ENCODE measurements around the gene RTBDN.

The RTBDN gene

DNA sequence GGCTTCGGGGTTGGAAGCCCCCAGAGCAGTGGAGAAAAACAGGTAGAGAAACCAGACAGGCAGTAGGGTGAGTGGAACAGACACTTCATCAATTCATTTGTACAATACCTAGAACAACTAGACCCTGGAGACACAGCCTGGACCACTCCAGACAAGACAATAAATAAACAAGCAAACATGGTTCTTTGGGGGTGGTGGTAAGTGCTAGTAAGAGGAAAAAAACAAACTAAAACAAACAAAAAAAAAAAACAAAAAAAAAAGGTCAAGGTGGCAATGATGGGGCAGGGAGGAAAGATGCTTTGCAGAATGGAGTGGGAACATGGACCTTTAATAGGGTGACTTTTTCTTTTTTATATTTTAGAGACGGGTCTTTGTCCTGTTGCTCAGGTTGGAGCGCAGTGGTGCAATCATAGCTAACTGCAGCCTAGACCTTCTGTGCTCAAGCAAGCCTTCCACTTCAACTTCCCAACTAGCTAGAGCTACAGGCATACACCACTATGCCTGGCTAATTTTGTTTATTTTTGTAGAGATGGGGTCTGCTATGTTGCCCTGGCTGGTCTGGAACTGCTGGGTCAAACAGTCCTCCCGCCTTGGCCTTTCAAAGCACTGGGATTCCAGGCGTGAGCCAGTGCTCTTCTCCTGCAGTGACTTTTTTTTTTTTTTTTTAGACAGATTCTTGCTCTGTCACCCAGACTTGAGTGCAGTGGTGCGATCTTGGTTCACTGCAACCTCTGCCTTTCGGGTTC, 40.0 kb downstream of the RTBDN start:
- intact Hi-C loops (cut with DNase I): no loop called here
- DNase-seq: no peak

DNA sequence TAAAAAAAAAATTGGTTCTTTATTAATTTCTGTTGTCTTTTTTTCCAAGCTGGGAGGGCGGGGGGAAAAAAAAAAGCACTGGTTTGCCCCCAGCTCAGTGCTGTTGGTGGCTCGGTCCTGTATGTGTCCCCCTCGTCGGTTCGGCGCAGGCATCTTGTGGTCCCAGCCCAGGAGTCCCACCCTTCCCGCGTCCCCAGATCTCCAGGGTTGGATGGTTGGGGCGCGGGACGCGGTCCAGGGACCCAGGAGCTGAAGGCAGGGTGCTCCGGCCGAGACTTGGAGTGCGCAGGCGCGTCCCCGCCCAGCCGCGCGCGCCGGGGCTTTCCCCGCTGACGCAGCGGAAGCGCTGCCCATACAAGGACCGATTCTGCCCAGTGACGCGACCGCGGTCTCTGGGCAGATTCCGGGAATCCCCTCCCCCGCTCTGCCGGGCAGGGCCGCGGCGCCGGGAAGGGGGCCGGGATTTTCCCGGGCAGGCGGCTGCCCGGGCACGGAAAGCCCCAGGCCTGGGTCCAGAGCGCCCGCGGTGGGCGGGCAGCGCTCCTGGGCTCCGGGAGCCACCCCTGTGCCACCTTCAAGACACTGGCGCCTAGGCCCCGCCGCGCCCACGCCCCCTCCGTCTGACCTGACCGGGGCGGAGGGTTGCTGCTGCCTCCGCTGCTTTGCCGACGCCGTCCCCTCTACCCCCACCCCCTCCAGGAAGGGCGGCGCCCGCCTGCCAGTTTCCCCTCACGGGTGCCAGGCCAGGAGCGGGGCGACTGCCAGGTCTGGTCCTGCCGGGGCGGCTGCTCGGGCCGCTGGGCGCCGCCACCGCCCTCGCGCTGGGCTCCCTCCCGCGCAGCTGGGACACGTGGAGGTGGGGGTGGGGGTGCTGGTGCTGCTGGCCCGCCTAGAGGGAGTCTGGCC, 40.8 kb downstream of the RTBDN start:
- peak; percentile 81 to 99 (median 90) for DNase-seq
- intact Hi-C loops (cut with DNase I): no loop called here

DNA sequence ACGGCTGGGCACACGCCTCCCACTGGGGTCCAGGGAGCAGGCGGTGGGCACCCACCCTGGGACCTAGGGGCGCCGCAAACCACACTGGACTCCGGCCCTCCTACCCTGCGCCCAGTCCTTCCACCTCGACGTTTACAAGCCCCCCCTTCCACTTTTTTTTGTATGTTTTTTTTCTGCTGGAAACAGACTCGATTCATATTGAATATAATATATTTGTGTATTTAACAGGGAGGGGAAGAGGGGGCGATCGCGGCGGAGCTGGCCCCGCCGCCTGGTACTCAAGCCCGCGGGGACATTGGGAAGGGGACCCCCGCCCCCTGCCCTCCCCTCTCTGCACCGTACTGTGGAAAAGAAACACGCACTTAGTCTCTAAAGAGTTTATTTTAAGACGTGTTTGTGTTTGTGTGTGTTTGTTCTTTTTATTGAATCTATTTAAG, 41.5 kb downstream of the RTBDN start:
- no peak for DNase-seq
- intact Hi-C loops (cut with DNase I): no loop called here

DNA sequence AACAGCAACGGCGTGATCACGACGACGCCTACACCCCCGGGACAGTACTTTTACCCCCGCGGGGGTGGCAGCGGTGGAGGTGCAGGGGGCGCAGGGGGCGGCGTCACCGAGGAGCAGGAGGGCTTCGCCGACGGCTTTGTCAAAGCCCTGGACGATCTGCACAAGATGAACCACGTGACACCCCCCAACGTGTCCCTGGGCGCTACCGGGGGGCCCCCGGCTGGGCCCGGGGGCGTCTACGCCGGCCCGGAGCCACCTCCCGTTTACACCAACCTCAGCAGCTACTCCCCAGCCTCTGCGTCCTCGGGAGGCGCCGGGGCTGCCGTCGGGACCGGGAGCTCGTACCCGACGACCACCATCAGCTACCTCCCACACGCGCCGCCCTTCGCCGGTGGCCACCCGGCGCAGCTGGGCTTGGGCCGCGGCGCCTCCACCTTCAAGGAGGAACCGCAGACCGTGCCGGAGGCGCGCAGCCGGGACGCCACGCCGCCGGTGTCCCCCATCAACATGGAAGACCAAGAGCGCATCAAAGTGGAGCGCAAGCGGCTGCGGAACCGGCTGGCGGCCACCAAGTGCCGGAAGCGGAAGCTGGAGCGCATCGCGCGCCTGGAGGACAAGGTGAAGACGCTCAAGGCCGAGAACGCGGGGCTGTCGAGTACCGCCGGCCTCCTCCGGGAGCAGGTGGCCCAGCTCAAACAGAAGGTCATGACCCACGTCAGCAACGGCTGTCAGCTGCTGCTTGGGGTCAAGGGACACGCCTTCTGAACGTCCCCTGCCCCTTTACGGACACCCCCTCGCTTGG, 42.1 kb downstream of the RTBDN start:
- peak; percentile 45 to 95 (median 64) for DNase-seq
- intact Hi-C loops (cut with DNase I): no loop called here

DNA sequence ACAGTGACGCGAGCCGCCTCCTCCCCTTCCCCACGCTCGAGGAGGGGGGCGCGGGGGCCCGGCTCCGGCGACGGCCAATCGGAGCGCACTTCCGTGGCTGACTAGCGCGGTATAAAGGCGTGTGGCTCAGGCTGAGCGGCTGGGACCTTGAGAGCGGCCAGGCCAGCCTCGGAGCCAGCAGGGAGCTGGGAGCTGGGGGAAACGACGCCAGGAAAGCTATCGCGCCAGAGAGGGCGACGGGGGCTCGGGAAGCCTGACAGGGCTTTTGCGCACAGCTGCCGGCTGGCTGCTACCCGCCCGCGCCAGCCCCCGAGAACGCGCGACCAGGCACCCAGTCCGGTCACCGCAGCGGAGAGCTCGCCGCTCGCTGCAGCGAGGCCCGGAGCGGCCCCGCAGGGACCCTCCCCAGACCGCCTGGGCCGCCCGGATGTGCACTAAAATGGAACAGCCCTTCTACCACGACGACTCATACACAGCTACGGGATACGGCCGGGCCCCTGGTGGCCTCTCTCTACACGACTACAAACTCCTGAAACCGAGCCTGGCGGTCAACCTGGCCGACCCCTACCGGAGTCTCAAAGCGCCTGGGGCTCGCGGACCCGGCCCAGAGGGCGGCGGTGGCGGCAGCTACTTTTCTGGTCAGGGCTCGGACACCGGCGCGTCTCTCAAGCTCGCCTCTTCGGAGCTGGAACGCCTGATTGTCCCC, 42.9 kb downstream of the RTBDN start, which contains the start of gene JUNB:
Gene JUNB, plus strand, starts transcription at position 142 of the 706 bp plus-strand sequence. Its CDS starts 286 bp downstream, at position 428.
- DNase-seq: peak; percentile 96 to 100 (median 98)
- intact Hi-C loops (cut with DNase I): loop anchor here (2.0 kb wide), 1 partner anchor 57 kb away; the partner anchor contains the start of gene TRIR

DNA sequence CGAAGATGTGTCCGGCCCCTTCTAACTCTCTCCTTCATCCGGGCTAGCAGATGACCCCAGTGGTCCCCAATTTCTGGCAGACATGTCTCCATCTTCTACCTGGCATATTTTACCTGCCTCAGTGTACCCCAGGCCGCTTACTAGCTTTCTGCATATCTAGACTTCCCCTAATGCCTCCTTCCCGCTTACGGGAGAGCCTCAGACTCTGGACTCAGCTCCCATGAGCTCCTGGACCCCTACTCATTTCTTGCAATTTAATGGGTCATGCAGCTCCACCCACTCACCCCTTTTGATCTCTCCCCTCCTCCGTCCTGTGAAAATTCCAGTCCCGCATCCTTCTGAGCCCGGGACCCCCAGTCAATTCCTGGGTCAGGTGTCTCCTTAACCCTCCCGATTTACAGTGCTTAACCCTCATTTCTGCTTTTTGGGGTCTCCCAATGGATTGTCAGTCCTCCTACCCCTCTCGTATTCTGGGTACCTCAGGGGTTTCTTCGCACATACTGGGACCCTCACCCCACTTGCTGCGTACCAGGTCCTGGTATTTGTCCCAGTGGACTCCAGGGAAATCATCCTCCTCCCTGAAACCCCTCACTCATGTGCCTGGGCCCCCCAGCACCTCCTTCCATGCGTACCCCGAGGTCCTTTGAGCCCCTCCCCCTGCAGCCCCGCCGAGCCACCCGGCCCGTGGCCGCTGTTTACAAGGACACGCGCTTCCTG, 43.6 kb downstream of the RTBDN start:
- no peak for DNase-seq

DNA sequence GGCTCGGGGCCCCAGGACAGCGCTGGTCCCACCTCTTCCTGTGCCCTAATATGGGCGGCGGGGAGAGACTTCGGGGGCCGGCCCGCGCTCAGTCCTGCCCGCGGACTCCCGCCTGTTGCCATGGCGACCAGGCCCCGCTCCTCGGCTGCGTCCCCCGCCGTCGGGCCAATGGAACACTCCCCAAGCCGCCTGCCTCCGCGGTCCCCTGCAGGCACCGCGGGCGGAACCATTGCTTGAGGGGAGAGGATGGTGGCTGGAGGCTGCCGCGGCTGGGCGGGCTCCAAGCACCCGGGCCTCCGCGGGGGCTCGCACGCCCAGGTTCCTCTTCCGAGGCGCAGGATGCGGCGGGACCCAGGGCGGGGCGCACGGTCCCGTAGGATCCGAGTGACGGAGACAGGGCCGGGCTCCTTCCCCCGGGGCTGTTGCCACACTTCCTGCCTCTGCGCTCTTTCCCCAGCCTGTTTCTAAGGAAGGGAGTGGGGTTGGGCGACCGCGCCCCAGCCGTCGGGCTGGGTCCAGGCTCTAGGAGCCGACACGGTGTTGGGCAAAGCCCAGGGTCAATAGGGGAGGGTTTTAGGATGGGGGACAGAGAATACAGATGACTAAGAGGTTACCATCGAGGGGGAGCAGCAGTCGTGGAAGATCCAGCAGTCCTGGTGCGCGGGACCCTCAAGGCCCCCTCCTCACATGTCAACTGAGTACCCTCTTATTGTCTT, 44.3 kb downstream of the RTBDN start:
- intact Hi-C loops (cut with DNase I): loop anchor here (2.0 kb wide), 1 partner anchor 55 kb away; the partner anchor contains the start of gene TRIR
- DNase-seq: peak; percentile 92 to 100 (median 97)

More for the DNA sequence above, 43.6 kb downstream of the RTBDN start:
- intact Hi-C loops (cut with DNase I): loop anchor here (2.0 kb wide), 1 partner anchor 56 kb away; the partner anchor contains the start of gene TRIR

DNA sequence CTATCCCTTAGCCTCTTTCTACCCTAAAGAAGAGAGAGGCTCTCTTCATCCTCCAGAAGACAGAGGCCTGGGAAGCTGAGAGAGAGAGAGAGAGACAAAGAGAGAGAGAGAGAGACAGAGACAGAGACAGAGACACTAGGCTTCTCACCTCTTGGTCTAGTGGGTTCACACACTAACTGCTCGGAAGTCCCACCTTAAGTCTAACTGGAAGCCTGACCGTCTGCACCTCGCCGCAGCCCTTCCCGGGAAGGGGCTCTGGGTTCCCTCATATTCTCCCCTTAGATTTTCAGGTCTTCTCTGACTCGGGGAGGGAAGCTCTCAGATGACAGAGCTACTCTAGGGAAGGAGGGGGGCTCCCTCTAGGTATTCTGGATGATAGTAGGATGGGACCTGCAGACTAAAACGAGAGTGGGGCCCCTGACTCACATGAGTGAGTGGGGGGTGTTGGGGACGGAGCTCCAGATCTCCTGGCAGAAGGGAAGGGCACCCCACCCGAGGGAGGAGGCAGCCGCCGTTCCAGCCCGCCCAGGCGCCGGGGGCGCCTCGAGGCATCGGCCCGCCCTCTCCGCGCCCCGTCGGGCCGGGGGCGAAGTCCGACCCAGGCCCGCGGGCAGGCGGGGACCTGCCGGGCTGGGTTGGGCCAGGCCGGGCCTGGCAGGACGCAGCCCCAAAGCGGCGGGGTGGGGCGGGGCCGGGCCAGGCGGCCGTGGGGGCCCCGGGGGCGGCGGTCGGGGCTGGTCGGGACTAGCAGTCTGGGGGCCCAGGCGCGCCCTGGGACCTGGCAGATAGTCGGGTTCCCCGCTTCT, 45.1 kb downstream of the RTBDN start:
- intact Hi-C loops (cut with DNase I): no loop called here
- no peak for DNase-seq

DNA sequence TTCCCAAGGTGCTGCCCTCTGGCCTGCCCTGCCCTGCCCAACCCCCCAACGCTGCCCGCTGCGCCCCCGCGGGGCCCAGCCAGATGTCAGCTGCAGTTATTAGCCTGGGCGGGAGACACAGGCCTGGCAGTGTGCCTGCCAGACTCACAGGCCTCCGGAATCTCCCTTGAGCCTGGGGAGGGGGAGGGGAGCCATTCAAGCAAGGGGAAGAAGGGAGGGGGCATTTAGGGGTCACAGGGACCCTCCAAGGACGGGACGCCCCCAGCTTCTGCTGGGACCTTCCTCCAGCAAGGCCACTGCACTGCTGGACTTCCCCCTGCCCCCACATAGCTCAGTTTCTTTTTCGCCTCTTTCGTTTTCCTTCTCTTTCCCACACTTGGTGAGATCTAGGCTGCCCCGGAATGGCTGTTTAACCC, 45.7 kb downstream of the RTBDN start:
- DNase-seq: peak in 8 of 10 donors; percentile 36 to 95 (median 64)

DNA sequence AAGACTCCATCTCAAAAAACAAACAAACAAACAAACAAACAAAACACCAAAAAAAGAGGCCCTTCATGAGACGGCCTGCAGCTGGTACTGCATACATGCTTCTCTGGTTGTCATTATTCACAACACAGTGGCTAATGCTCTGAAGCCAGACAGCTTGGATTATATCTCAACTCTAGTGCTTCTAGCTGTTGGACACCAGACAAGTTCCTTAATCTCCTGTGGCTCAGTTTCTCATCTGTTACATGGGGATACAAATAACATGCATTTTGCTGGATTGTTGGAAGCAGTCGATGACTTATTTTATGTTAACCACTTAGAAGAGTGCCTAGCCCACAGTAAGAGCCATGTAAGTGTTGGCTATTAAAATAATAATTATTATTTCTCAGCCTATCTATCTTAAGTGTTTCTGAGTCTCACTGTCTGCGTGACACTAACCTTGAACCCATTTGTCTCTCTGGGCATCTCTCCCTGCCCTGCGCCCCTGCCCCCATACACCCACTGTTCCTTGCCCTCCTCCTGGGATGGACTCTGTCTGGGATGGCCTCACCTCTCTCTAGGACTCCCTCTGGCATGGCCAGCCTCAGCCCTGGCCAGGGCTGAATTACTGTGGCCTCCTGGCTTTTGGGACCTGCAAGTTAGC, 46.2 kb downstream of the RTBDN start:
- no peak for DNase-seq
- intact Hi-C loops (cut with DNase I): no loop called here

More for the DNA sequence above, 45.7 kb downstream of the RTBDN start:
- intact Hi-C loops (cut with DNase I): no loop called here

DNA sequence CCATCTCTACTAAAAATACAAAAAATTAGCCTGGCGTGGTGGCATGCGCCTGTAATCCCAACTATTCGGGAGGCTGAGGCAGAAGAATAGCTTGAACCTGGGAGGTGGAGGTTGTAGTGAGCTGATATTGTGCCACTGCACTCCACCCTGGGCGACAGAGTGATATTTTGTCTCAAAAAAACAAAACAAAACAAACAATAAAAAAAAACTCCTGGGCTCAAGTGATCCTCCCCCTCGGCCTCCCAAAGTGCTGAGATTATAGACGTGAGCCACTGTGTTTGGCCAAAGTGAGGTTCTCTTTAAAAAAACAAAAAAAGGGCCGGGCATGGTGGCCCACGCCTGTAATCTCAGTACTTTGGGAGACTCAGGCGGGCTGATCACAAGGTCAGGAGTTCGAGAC, 46.9 kb downstream of the RTBDN start:
- DNase-seq: no peak
- intact Hi-C loops (cut with DNase I): no loop called here

DNA sequence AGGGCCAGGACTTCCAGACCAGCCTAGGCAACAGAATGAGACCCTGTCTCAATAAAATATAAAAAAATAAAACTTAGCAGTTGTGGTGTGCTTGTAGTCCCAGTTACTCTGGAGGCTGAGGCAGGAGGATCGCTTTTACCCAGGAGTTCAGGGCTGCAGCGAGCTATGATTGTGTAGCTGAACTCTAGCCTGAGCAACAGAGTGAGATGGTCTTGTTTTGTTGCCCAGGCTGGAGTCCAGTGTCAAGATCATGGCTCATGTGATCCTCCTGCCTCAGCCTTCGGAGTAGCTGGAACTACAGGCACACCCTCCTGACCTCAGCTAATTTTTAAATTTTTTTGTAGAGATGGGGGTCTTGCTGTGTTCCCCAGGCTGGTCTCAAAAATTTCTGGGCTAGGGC, 47.4 kb downstream of the RTBDN start:
- DNase-seq: no peak
- intact Hi-C loops (cut with DNase I): no loop called here

DNA sequence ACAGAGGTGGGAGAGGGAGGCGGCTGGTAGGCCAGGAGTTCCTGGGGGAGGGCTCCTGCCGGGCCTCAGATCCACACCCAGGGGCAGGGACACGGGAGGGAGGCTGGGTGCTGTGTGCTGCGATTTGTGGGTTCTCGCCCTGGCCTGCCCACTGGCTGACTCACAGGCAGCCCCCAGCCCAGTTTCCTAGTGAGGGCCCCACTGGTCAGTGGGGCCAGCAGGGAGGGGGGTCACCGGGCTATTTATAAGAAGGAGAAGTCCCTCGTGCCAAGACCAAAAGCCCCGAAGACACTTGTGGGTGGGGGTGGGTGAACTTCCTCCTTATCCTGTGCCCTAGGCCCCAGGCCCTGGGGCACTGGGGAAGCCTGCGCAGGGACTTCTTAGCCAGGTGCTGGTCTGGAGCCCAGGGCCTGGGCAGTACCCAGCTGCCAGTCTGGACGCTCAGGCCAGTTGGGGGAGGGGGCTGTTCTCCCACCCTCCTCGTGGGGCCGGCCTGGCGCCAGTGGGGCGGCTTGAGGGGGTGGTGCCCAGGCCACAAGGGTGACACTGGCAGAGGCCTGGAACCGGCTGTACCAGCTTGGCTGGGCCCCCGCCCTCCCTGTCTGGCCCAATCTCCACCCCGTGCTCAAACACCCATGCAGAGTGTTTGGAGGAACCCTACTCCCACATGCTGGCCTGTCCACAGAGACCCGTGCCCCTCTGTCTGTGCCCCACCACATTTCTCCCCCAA, 48.1 kb downstream of the RTBDN start:
- intact Hi-C loops (cut with DNase I): no loop called here
- DNase-seq: peak in 7 of 10 donors; percentile 35 to 90 (median 60)

DNA sequence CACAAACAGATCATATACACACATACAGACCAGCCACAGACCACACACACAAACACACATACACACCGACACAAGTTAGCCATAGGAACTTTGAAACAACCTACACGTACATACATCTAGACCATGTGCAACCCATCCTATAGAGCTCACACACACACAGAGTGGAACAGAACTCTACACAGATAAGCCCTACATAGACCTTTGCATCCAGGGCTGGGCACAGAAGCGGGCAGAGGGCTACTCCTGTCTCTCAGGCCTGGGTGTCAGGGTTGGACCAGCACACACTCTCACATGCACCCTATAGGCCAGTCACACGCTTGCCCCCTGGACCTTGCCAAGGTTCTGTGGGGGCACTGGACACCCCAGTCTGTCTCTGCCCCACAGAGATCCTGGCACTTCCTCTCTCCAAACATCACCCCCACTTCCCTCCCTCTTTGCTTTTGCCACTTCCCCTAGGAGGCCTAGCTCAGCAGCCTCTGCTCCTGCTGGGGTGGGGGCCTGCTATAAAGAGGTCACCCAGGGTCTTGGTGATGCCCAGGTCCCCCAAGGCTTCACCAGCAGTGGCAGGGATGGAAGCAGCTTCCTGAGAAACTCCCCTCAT, 48.8 kb downstream of the RTBDN start:
- intact Hi-C loops (cut with DNase I): no loop called here
- DNase-seq: no peak

DNA sequence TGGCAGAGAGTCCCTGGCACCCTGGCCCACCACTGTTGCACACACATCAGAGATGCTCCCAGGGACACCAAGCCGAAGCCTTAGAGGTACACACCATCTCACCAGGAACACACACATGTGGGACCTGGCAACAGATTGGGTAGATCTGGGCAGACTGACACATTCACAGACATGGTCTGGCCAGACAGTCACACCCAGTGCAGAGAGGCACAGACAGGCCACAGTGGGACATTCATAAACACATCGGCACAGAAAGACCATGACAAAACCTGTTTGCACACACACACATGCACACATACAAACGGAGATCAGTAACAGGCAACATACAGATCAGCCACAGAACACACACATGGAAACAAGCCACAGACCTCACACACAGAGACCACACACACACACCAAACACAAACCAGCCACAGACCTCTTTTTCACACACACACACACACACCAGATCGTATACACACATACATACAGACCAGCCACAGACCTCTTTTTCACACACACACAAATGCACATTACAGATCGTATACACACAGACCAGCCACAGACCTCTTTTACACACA, 49.4 kb downstream of the RTBDN start:
- intact Hi-C loops (cut with DNase I): no loop called here
- DNase-seq: no peak

Data from posterior cingulate gyrus (tissue), 11 donors.